Liver (tissue), 9 donors: Measurements from ENCODE around the gene MON2. TPM values are rescaled to one million over a fixed set of nuclear protein-coding genes. Genes with fewer than 3 reads are reported as not detected.

Experiments used
- DNase-seq: peaks from one replicate; pipeline ENCODE4 v3.0.0-alpha.2; 2017; ENCODE audit warnings: low spot score
- H3K27ac ChIP-seq, 2 donors: one replicate each; pipeline ENCODE4 v1.7.0; 2013; ENCODE audit warnings: inconsistent platforms in 2 of 2, low read length in 2 of 2, control low read depth in 1 of 2, low read depth in 1 of 2, mild to moderate bottlenecking in 1 of 2
- H3K27me3 ChIP-seq, 4 donors: one replicate each; pipeline versions ENCODE4 v1.6.1 to v1.7.0; 2013; ENCODE audit warnings: low read length in 3 of 4, inconsistent platforms in 1 of 4, mild to moderate bottlenecking in 1 of 4, moderate library complexity in 1 of 4; ENCODE audit not compliant: control insufficient read depth in 4 of 4, insufficient read depth in 4 of 4
- H3K36me3 ChIP-seq, 4 donors: one replicate each; pipeline versions ENCODE4 v1.6.1 to v1.7.0; 2013; ENCODE audit warnings: low read length in 3 of 4, mild to moderate bottlenecking in 3 of 4, low read depth in 1 of 4, moderate library complexity in 1 of 4; ENCODE audit not compliant: control insufficient read depth in 4 of 4, insufficient read depth in 3 of 4
- H3K4me1 ChIP-seq, 4 donors: one replicate each; pipeline versions ENCODE4 v1.6.1 to v1.7.0; 2013; ENCODE audit warnings: low read length in 3 of 4, mild to moderate bottlenecking in 3 of 4, moderate library complexity in 1 of 4; ENCODE audit not compliant: control insufficient read depth in 4 of 4, insufficient read depth in 4 of 4
- H3K4me3 ChIP-seq, 3 donors: one replicate each; pipeline versions ENCODE4 v1.6.1 to v1.7.0; 2013; ENCODE audit warnings: low read length in 3 of 3, control low read depth in 1 of 3, low read depth in 1 of 3, mild to moderate bottlenecking in 1 of 3
- H3K9ac ChIP-seq, 2 donors: one replicate each; pipeline ENCODE4 v1.7.0; 2013; ENCODE audit warnings: low read length in 2 of 2, mild to moderate bottlenecking in 2 of 2, moderate library complexity in 2 of 2, control low read depth in 1 of 2, low read depth in 1 of 2
- H3K9me3 ChIP-seq, 4 donors: one replicate each; pipeline versions ENCODE4 v1.6.1 to v1.7.0; 2013; ENCODE audit warnings: low read length in 3 of 4; ENCODE audit not compliant: control insufficient read depth in 4 of 4
- EGR1 ChIP-seq, 2 donors: IDR thresholded peaks; 2 replicates each; pipeline ENCODE4 v1.6.1; 2016 to 2018; ENCODE audit warnings: antibody characterized with exemption in 2 of 2, low read depth in 2 of 2
- FOXA1 ChIP-seq: IDR thresholded peaks from 2 replicates; pipeline ENCODE4 v1.6.1; 2016; ENCODE audit warnings: antibody characterized with exemption
- FOXA2 ChIP-seq: IDR thresholded peaks from 2 replicates; pipeline ENCODE4 v1.6.1; 2016; ENCODE audit warnings: antibody characterized with exemption
- GABPA ChIP-seq, 2 donors: IDR thresholded peaks in 1 of 2; conservative IDR thresholded peaks in 1 of 2; 2 replicates each; pipeline ENCODE4 v1.6.1; 2016; ENCODE audit warnings: antibody characterized with exemption in 2 of 2, mild to moderate bottlenecking in 1 of 2, moderate library complexity in 1 of 2
- HNF4A ChIP-seq, 2 donors: conservative IDR thresholded peaks; 2 replicates each; pipeline ENCODE4 v1.6.1; 2016; ENCODE audit warnings: antibody characterized with exemption in 2 of 2, mild to moderate bottlenecking in 2 of 2
- HNF4G ChIP-seq: IDR thresholded peaks from 2 replicates; pipeline ENCODE4 v1.6.1; 2016; ENCODE audit warnings: antibody characterized with exemption
- JUND ChIP-seq, 2 donors: IDR thresholded peaks; 2 replicates each; pipeline ENCODE4 v1.6.1; 2016; ENCODE audit warnings: antibody characterized with exemption in 2 of 2
- NR2F2 ChIP-seq: IDR thresholded peaks from 2 replicates; pipeline ENCODE4 v1.6.1; 2016; ENCODE audit warnings: antibody characterized with exemption
- RAD21 ChIP-seq, 2 donors: IDR thresholded peaks; 2 replicates each; pipeline ENCODE4 v1.6.1; 2016; ENCODE audit warnings: antibody characterized with exemption in 2 of 2, mild to moderate bottlenecking in 2 of 2
- REST ChIP-seq: IDR thresholded peaks from 2 replicates; pipeline ENCODE4 v1.6.1; 2016; ENCODE audit warnings: antibody characterized with exemption, mild to moderate bottlenecking
- SP1 ChIP-seq: IDR thresholded peaks from 2 replicates; pipeline ENCODE4 v1.6.1; 2018; ENCODE audit warnings: antibody characterized with exemption, mild to moderate bottlenecking
- WGBS: extraction: QIAGEN DNeasy Blood & Tissue Kit; methylation state at CpG from one replicate; pipeline ENCODE4 v1.1.7; 2013; 5-methylcytosine and 5-hydroxymethylcytosine counted together
- polyA plus RNA-seq, 2 donors: library from polyadenylated mRNA; stranded (reverse) in 1 of 2; unstranded in 1 of 2; fragments of 200-250 nt in 1 of 2; fragments of >200 nt in 1 of 2; fragmentation: Nextera tagmentation in 1 of 2; extraction: Ambion mirVana in 1 of 2; gene quantifications; one replicate each; pipeline versions ENCODE4 v1.2.1 to v1.2.3, GENCODE V29; 2013 to 2015
- total RNA-seq, 2 donors: library from RNA; depleted of rRNA; stranded (reverse); fragments of >200 nt; gene quantifications; one replicate each; pipeline ENCODE4 v1.2.3, GENCODE V29; 2014
- TF ChIP-seq, protein P1 (sequence below): IDR thresholded peaks from 2 replicates; pipeline ENCODE4 v1.6.1; 2016; ENCODE audit warnings: antibody characterized with exemption
- TF ChIP-seq, protein P2 (sequence below): IDR thresholded peaks from 2 replicates; pipeline ENCODE4 v1.6.1; 2016; ENCODE audit warnings: antibody characterized with exemption
- donor health status: healthy.
- donor health status: healthy.
- donor health status: healthy.
- donor health status: healthy.
- donor health status: healthy.

MON2 gene
- total and polyA plus RNA-seq, 4 donors = 7.5 to 69.9 (median 25.8) TPM

- TF ChIP-seq FOXA1 (no peak), HNF4G (no peak)
- TF ChIP-seq, protein P1, sequence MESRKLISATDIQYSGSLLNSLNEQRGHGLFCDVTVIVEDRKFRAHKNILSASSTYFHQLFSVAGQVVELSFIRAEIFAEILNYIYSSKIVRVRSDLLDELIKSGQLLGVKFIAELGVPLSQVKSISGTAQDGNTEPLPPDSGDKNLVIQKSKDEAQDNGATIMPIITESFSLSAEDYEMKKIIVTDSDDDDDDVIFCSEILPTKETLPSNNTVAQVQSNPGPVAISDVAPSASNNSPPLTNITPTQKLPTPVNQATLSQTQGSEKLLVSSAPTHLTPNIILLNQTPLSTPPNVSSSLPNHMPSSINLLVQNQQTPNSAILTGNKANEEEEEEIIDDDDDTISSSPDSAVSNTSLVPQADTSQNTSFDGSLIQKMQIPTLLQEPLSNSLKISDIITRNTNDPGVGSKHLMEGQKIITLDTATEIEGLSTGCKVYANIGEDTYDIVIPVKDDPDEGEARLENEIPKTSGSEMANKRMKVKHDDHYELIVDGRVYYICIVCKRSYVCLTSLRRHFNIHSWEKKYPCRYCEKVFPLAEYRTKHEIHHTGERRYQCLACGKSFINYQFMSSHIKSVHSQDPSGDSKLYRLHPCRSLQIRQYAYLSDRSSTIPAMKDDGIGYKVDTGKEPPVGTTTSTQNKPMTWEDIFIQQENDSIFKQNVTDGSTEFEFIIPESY = no peak
- TF ChIP-seq, protein P2, sequence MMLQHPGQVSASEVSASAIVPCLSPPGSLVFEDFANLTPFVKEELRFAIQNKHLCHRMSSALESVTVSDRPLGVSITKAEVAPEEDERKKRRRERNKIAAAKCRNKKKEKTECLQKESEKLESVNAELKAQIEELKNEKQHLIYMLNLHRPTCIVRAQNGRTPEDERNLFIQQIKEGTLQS = no peak
Measured at GRCh38 chr12:62530596-62530995, 64.0 kb downstream of the MON2 start (continued).

DNA sequence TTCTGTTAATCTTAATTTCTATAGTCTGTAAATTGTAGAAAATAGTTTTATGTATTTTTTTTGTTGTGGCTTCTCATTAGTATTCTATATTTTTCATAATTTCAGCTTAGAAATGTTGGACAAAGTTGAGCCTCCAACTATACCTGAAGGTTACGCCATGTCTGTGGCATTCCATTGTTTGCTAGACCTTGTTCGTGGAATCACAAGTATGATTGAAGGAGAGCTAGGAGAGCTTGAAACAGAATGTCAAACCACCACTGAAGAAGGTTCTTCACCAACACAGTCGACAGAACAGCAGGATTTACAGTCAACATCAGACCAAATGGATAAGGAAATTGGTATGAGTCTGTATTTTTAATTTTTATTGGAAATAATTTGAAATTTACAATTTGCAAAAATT lies 65.7 kb downstream of the MON2 start:
- Histone ChIP-seq H3K4me1 (peaks cover 0 to 34% (median 19%) of the 10 kb centered on the region in 4 donors), H3K36me3 (peaks cover 2 to 3% (median 3%) of the 10 kb centered on the region in 4 donors), H3K4me3 (no peak overlapping the region), H3K9me3 (no peaks in the 10 kb centered on the region), H3K27me3 (no peaks in the 10 kb centered on the region), H3K9ac (no peak overlapping the region), H3K27ac (no peak overlapping the region)
- TF ChIP-seq NR2F2 (no peak), RAD21 (IDR thresholded peaks at IDR 0.05) (no peak), HNF4G (no peak), HNF4A (conservative IDR thresholded peaks at IDR 0.05) (no peak), GABPA (IDR thresholded peaks at IDR 0.05 in 1 of 2, conservative IDR thresholded peaks at IDR 0.05 in 1 of 2) (no peak), JUND (IDR thresholded peaks at IDR 0.05) (no peak), SP1 (no peak), REST (no peak), EGR1 (IDR thresholded peaks at IDR 0.05; ENCODE audit: low read depth in 2 of 2) (no peak), FOXA2 (no peak)
- TF ChIP-seq, protein P1 = no peak
- WGBS = 74% methylated on average over 3 of the region's 3 CpGs
- DNase-seq = no peak
